ENCODE data around the gene LNP1.

LNP1 gene

DNA sequence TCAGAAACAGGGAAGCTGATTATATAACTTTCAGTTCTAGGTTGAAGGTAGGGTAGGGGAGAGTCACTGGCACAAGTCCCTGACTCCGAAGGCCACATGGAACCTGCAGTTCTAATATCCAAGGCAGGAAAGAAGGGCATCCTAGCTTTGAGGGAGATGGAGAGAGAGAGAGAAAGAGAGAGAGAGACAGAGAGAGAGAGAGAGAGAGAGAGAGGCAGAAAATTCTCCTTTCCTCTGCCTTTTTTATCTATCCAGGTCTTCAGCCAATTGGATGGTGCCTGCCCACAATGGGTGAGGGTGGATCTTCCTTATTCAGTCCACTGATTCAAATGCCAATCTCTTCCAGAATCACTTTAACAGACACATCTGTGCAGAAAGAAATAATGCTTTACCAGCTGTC, 55.4 kb downstream of the LNP1 start:
- Histone ChIP-seq H3K79me2 (ENCODE audit: insufficient read depth, low read length) (no peaks in the 10 kb centered on the region), H3K4me1 (ENCODE audit: insufficient read depth, low read length) (no peaks in the 10 kb centered on the region), H2AFZ (ENCODE audit: low read depth, low read length) (no peak overlapping the region), H3K27ac (ENCODE audit: low read length) (no peak overlapping the region), H4K20me1 (ENCODE audit: insufficient read depth, low read length) (no peaks in the 10 kb centered on the region), H3K4me2 (ENCODE audit: insufficient read depth, low read length) (no peak overlapping the region), H3K36me3 (ENCODE audit: insufficient read depth, low read length) (no peaks in the 10 kb centered on the region), H3K9ac (ENCODE audit: low read depth, low read length) (no peak overlapping the region), H3K9me3 (ENCODE audit: insufficient read depth, low read length, severe bottlenecking) (no peaks in the 10 kb centered on the region), H3K4me3 (ENCODE audit: low read depth in 1 of 2, low read length in 2 of 2) (no peak overlapping the region), H3K27me3 (ENCODE audit: insufficient read depth, low read length, poor library complexity) (no peaks in the 10 kb centered on the region)
- TF ChIP-seq, protein P1, sequence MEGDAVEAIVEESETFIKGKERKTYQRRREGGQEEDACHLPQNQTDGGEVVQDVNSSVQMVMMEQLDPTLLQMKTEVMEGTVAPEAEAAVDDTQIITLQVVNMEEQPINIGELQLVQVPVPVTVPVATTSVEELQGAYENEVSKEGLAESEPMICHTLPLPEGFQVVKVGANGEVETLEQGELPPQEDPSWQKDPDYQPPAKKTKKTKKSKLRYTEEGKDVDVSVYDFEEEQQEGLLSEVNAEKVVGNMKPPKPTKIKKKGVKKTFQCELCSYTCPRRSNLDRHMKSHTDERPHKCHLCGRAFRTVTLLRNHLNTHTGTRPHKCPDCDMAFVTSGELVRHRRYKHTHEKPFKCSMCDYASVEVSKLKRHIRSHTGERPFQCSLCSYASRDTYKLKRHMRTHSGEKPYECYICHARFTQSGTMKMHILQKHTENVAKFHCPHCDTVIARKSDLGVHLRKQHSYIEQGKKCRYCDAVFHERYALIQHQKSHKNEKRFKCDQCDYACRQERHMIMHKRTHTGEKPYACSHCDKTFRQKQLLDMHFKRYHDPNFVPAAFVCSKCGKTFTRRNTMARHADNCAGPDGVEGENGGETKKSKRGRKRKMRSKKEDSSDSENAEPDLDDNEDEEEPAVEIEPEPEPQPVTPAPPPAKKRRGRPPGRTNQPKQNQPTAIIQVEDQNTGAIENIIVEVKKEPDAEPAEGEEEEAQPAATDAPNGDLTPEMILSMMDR (IDR thresholded peaks at IDR 0.05; ENCODE audit: borderline replicate concordance, extremely low read depth, low read length, poor library complexity, severe bottlenecking): no peak
- TF ChIP-seq EZH2 (IDR thresholded peaks at IDR 0.05; ENCODE audit: borderline replicate concordance, low read depth, low read length, severe bottlenecking): no peak
- ATAC-seq (ENCODE audit: insufficient read depth, low read depth) (no peak), DNase-seq (no peak)

DNA sequence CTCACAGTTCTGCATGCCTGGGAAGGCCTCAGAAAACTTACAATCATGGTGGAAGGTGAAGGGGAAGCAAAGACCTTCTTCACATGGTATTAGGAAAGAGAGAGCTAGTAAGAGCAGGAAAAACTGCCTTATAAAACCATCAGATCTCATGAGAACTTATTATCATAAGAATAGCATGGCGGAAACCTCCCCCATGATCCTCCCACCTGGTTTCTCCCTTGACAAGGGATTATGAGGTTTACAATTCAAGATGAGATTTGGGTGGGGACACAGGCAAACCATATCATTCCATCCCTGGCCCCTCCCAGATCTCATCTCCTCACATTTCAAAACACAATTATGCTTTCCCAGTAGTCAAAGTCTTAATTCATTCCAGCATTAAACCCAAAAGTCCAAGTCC, 56.5 kb downstream of the LNP1 start:
- Histone ChIP-seq H3K27ac (ENCODE audit: low read length) (no peak overlapping the region), H3K9ac (ENCODE audit: low read depth, low read length) (no peak overlapping the region), H3K36me3 (ENCODE audit: insufficient read depth, low read length) (no peaks in the 10 kb centered on the region), H3K4me3 (ENCODE audit: low read depth in 1 of 2, low read length in 2 of 2) (no peak overlapping the region), H4K20me1 (ENCODE audit: insufficient read depth, low read length) (no peaks in the 10 kb centered on the region), H3K9me3 (ENCODE audit: insufficient read depth, low read length, severe bottlenecking) (no peaks in the 10 kb centered on the region), H3K4me1 (ENCODE audit: insufficient read depth, low read length) (no peaks in the 10 kb centered on the region), H3K79me2 (ENCODE audit: insufficient read depth, low read length) (no peaks in the 10 kb centered on the region), H2AFZ (ENCODE audit: low read depth, low read length) (no peak overlapping the region), H3K4me2 (ENCODE audit: insufficient read depth, low read length) (no peak overlapping the region), H3K27me3 (ENCODE audit: insufficient read depth, low read length, poor library complexity) (no peaks in the 10 kb centered on the region)
- ATAC-seq (ENCODE audit: insufficient read depth, low read depth) (no peak), DNase-seq (no peak)
- TF ChIP-seq, protein P1 (IDR thresholded peaks at IDR 0.05; ENCODE audit: borderline replicate concordance, extremely low read depth, low read length, poor library complexity, severe bottlenecking): no peak
- no peak for TF ChIP-seq EZH2 (IDR thresholded peaks at IDR 0.05; ENCODE audit: borderline replicate concordance, low read depth, low read length, severe bottlenecking)

DNA sequence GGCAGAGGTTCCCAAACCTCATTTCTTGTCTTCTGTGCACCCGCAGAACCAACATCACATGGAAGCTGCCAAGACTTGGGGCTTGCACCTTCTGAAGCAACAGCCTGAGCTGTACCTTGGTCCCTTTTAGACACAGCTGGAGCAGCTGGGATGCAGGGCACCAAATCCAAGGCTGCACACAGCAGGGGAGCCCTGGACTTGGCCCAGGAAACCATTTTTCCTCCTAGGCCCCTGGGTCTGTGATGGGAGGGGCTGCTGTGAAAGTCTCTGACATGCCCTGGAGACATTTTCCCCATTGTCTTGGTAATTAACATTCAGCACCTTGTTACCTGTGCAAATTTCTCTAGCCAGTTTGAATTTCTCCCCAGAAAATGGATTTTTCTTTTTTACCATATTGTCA, 57.5 kb downstream of the LNP1 start:
- Histone ChIP-seq H3K9me3 (ENCODE audit: insufficient read depth, low read length, severe bottlenecking) (no peaks in the 10 kb centered on the region), H3K36me3 (ENCODE audit: insufficient read depth, low read length) (no peaks in the 10 kb centered on the region), H3K79me2 (ENCODE audit: insufficient read depth, low read length) (no peaks in the 10 kb centered on the region), H3K4me1 (ENCODE audit: insufficient read depth, low read length) (no peaks in the 10 kb centered on the region), H3K9ac (ENCODE audit: low read depth, low read length) (no peak overlapping the region), H3K4me2 (ENCODE audit: insufficient read depth, low read length) (no peak overlapping the region), H4K20me1 (ENCODE audit: insufficient read depth, low read length) (no peaks in the 10 kb centered on the region), H3K27ac (ENCODE audit: low read length) (no peak overlapping the region), H3K27me3 (ENCODE audit: insufficient read depth, low read length, poor library complexity) (no peaks in the 10 kb centered on the region), H3K4me3 (ENCODE audit: low read depth in 1 of 2, low read length in 2 of 2) (no peak overlapping the region), H2AFZ (ENCODE audit: low read depth, low read length) (no peak overlapping the region)
- DNase-seq (no peak), ATAC-seq (ENCODE audit: insufficient read depth, low read depth) (no peak)
- TF ChIP-seq EZH2 (IDR thresholded peaks at IDR 0.05; ENCODE audit: borderline replicate concordance, low read depth, low read length, severe bottlenecking): no peak
- TF ChIP-seq, protein P1 (IDR thresholded peaks at IDR 0.05; ENCODE audit: borderline replicate concordance, extremely low read depth, low read length, poor library complexity, severe bottlenecking): no peak

DNA sequence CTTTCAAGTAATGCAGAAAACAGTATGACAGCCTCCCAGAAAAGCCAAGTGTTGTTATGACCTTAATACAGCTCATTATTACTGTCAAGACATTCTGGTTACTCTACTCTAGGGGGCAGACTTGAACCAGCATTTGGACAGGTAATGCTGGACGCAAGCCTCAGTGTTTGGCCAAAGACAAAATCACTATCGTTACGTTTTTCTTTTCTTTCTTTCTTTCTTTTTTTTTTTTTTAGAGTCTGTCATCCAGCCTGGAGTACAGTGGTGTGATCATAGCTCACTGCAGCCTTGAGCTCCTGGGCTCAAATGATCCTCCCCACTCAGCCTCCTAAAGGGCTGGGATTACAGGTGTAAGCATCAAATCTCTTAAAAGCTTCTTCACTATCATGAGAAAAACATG, 61.7 kb downstream of the LNP1 start:
- ATAC-seq (ENCODE audit: insufficient read depth, low read depth): peak; percentile 77
- Histone ChIP-seq H3K4me1 (ENCODE audit: insufficient read depth, low read length) (no peaks in the 10 kb centered on the region), H3K36me3 (ENCODE audit: insufficient read depth, low read length) (no peaks in the 10 kb centered on the region), H3K4me3 (ENCODE audit: low read depth in 1 of 2, low read length in 2 of 2) (no peak overlapping the region), H2AFZ (ENCODE audit: low read depth, low read length) (no peak overlapping the region), H3K27ac (ENCODE audit: low read length) (no peak overlapping the region), H3K4me2 (ENCODE audit: insufficient read depth, low read length) (no peak overlapping the region), H3K27me3 (ENCODE audit: insufficient read depth, low read length, poor library complexity) (no peaks in the 10 kb centered on the region), H3K9me3 (ENCODE audit: insufficient read depth, low read length, severe bottlenecking) (peaks cover 2% of the 10 kb centered on the region), H4K20me1 (ENCODE audit: insufficient read depth, low read length) (no peaks in the 10 kb centered on the region), H3K9ac (ENCODE audit: low read depth, low read length) (no peak overlapping the region), H3K79me2 (ENCODE audit: insufficient read depth, low read length) (no peaks in the 10 kb centered on the region)
- TF ChIP-seq EZH2 (IDR thresholded peaks at IDR 0.05; ENCODE audit: borderline replicate concordance, low read depth, low read length, severe bottlenecking): no peak
- TF ChIP-seq, protein P1 (IDR thresholded peaks at IDR 0.05; ENCODE audit: borderline replicate concordance, extremely low read depth, low read length, poor library complexity, severe bottlenecking): peak; percentile 66
- no peak for DNase-seq
